Type B pancreatic cell (in vitro differentiated cells): ENCODE measurements around the gene TNNC1. TPM values are rescaled to one million over a fixed set of nuclear protein-coding genes. Genes with fewer than 3 reads are reported as not detected.

ENCODE experiments used
- DNase-seq: peaks from one replicate; pipeline ENCODE4 v3.0.0; 2021; ENCODE audit warnings: mixed read lengths; ENCODE audit not compliant: unreplicated experiment; ENCODE audit errors: extremely low spot score
- H3K27ac Mint-ChIP-seq: 2 replicates; pipeline ENCODE4 v1.8.0; 2021; ENCODE audit warnings: mild to moderate bottlenecking, mixed read lengths
- H3K27me3 Mint-ChIP-seq: 2 replicates; pipeline ENCODE4 v1.8.0; 2021; ENCODE audit warnings: mixed read lengths
- H3K36me3 Mint-ChIP-seq: 2 replicates; pipeline ENCODE4 v1.8.0; 2021; ENCODE audit warnings: mixed read lengths
- H3K4me1 Mint-ChIP-seq: one replicate; pipeline ENCODE4 v1.8.0; 2021; ENCODE audit warnings: mixed read lengths; ENCODE audit not compliant: unreplicated experiment
- H3K4me3 Mint-ChIP-seq: 2 replicates; pipeline ENCODE4 v1.8.0; 2021; ENCODE audit warnings: mild to moderate bottlenecking, mixed read lengths
- H3K9me3 Mint-ChIP-seq: 2 replicates; pipeline ENCODE4 v1.8.0; 2021; ENCODE audit warnings: mixed read lengths
- CTCF ChIP-seq: fragments of 200-600 bp; sonication (generic); conservative IDR thresholded peaks from 2 replicates; pipeline ENCODE4 v1.5.0; 2021; ENCODE audit warnings: antibody characterized with exemption, mild to moderate bottlenecking
- total RNA-seq: library from RNA; stranded (reverse); gene quantifications from 2 replicates; pipeline ENCODE4 v1.2.1, GENCODE V29; 2021; ENCODE audit warnings: low replicate concordance

TNNC1 gene
- total RNA-seq, 1 donor from 2014 or later = 6.6 TPM

DNA sequence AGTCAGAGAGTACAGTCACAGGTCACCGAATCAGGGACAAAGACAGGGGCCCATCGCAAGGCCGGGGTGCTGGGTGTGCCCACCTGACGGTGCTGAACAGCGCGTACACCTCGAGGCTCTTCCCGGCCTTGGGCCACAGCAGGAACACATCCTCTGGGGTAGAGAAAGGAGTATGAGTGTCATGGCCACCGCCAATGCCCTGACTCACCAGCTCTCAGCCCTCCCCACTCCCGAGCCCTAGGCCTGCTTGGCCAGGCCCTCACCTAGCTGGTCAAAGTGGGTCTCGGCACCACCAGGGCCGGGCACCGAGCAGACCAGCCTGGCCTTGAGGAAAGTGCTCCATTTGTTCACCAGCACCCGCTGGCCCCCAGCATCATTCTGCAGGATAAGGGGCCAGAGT is 13.2 kb downstream of the TNNC1 start:
- H3K27ac Mint-ChIP-seq = no peak overlapping the region

GRCh38 chr3:52440249-52440551 is 13.6 kb downstream of the TNNC1 start:
- Mint-ChIP-seq H3K4me3 (no peak overlapping the region), H3K27me3 (no peaks in the 10 kb centered on the region), H3K36me3 (no peaks in the 10 kb centered on the region), H3K27ac (no peak overlapping the region), H3K9me3 (no peaks in the 10 kb centered on the region), H3K4me1 (no peaks in the 10 kb centered on the region)
- no peak for DNase-seq
- no peak for TF ChIP-seq CTCF

More for the DNA sequence above, 13.2 kb downstream of the TNNC1 start:
- Mint-ChIP-seq H3K27me3 (no peaks in the 10 kb centered on the region), H3K36me3 (no peaks in the 10 kb centered on the region), H3K4me1 (no peaks in the 10 kb centered on the region), H3K9me3 (no peaks in the 10 kb centered on the region), H3K4me3 (no peak overlapping the region)
- DNase-seq = no peak
- TF ChIP-seq CTCF = no peak

GRCh38 chr3:52439426-52440248 is 14.2 kb downstream of the TNNC1 start:
- no peak overlapping the region for H3K27ac Mint-ChIP-seq
- no peak for DNase-seq
- no peak for TF ChIP-seq CTCF
- H3K36me3 Mint-ChIP-seq = no peaks in the 10 kb centered on the region
- H3K4me1 Mint-ChIP-seq = no peaks in the 10 kb centered on the region
- H3K4me3 Mint-ChIP-seq = no peak overlapping the region
- no peaks in the 10 kb centered on the region for H3K9me3 Mint-ChIP-seq
- no peaks in the 10 kb centered on the region for H3K27me3 Mint-ChIP-seq

GRCh38 chr3:52438579-52439425 is 15.0 kb downstream of the TNNC1 start:
- H3K36me3 Mint-ChIP-seq = no peaks in the 10 kb centered on the region
- TF ChIP-seq CTCF = no peak
- H3K27ac Mint-ChIP-seq = no peak overlapping the region
- H3K9me3 Mint-ChIP-seq = no peaks in the 10 kb centered on the region
- H3K4me1 Mint-ChIP-seq = peaks cover 7% of the 10 kb centered on the region
- no peak overlapping the region for H3K4me3 Mint-ChIP-seq
- DNase-seq = no peak
- H3K27me3 Mint-ChIP-seq = no peaks in the 10 kb centered on the region

DNA sequence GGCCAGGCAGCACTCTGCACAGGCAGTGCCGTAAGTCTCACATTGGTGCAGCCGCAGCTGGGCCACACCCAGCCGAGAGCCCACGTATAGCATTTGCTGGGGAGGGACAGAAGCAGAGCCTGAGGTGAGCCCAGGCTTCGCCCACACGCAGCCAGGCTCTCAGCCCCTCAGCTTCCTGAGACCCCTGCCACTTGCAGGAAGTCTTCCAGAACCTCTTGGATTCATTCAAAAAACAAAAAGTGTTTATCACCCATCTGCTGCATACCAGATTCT is 15.8 kb downstream of the TNNC1 start:
- H3K4me1 Mint-ChIP-seq = peaks cover 13% of the 10 kb centered on the region
- no peak for TF ChIP-seq CTCF
- H3K9me3 Mint-ChIP-seq = no peaks in the 10 kb centered on the region
- no peaks in the 10 kb centered on the region for H3K27me3 Mint-ChIP-seq
- H3K4me3 Mint-ChIP-seq = no peak overlapping the region
- no peak for DNase-seq
- no peak overlapping the region for H3K27ac Mint-ChIP-seq
- no peaks in the 10 kb centered on the region for H3K36me3 Mint-ChIP-seq
